GM19240 (cell line): ENCODE data around the gene ARHGAP10.
"Not testable (repeated sequence)": the region's sequence is repeated elsewhere in the genome, so short reads cannot be mapped to it uniquely, and the experiment has no call there.

Experiments
- DNase-seq: peaks from one replicate; pipeline ENCODE4 v3.0.0; 2011; ENCODE audit warnings: low spot score; ENCODE audit not compliant: insufficient read length

The ARHGAP10 gene

GRCh38 chr4:148083073-148083472 lies 351.2 kb downstream of the ARHGAP10 start:
- DNase-seq = not testable (repeated sequence)

DNA sequence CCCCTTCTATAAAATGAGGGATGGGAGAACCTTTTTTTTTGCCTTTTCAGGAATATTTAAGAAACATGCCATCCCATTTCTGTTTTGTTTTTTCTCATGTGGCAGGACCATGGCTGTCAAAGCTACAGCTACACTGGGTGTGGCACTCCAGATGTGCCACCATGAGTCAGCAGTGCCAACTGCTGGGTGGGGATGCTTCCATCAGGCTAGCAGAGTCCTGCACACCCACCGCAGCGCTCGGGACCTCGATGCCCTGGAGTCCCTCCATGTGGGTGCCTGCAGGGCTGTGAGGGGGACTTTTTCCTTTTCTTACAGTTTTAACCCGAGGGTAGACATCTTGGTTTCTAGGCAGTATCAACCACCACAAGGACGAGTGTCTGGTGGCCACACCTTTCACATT lies 357.7 kb downstream of the ARHGAP10 start:
- DNase-seq = no peak

DNA sequence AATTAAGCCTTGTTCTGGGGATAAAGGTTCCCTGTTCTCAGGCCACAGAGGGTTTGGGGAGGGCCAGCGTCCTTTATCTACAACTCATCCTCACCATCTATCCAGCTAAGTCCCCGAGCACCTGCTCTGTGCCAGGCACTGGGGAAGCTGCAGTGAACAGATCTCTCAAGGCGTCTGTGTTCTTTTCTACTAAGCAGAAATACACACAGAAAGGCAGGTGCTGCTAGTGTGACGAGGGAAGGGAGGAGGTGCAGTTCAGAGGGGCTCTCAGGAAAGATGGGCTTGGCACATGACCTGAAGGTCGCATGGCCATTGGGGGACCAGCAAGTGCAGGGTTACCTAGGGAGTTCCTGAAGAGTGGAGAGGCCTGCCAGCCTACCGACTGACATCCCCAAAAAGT lies 358.1 kb downstream of the ARHGAP10 start:
- no peak for DNase-seq

DNA sequence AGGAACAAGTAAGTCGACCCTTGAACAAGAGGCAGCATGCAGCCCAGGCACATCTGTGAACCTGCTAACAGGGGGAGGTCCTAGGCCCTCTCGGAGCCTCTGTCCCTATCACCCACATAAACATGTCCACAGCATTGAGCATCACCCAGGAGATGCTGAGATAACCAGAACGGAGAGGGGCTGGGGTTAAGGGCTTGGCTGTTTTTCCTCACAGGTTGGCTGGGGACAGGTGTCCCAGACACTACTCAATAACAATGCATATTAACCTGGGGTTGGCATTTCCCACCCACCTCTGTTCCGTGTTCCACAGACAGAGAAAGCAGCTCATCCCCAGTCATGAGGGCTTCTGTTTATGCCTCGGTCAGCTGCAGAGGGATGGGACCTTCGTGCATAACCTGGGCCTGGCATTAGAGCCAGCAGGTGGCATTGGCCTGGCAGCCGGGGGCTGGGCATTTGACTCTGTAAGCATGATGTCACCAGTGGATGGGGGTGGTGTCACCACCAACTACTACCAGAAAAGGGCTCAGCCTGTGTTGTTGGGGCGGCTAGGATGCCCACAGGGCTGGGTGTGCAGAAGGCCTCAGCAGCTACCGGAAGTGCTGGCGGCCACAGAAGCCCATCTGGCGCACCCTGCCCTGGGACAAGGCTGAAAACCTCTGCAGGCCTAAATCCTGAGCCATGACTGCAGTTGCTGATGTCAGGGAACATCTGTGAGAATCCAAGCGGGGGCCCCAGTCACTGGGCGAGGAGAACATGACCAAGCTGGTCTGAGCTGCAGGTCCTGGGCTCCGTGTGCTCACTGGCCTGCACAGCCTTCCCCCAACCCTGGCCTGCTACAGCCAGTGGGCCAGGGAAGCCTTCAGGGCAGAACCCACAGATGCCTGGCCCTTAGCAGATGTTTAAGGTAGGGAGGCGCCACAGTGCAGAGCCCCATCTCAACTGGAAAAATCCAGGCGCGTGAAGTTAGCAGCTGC lies 358.9 kb downstream of the ARHGAP10 start:
- DNase-seq = no peak

- DNase-seq = no peak
Measured at GRCh38 chr4:148091896-148092295, 360.0 kb downstream of the ARHGAP10 start.

GRCh38 chr4:148092316-148093014 lies 360.6 kb downstream of the ARHGAP10 start:
- no peak for DNase-seq

DNA sequence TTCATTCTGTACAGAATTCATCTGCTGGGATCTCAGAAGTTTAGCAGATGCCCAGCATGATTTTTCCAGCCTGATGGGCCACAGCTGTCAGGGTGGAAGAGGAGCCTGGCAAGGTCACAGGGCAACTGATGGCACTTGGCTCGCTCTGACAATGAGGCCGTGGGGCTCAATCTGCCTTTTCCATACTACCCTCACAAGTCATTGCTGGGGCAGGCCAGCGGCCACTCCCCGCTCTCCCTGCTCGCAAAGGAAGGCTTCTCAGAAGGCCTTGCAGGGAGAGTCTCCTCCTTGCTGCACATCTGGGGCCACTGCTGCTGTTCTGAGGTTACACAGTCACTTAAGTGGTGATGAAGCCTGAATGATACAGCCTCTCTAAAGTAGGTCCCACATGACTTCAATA lies 361.2 kb downstream of the ARHGAP10 start:
- DNase-seq = no peak

- DNase-seq = no peak
Measured at GRCh38 chr4:148094149-148094548, 362.3 kb downstream of the ARHGAP10 start.

GRCh38 chr4:148095346-148095923 lies 363.5 kb downstream of the ARHGAP10 start:
- no peak for DNase-seq

DNA sequence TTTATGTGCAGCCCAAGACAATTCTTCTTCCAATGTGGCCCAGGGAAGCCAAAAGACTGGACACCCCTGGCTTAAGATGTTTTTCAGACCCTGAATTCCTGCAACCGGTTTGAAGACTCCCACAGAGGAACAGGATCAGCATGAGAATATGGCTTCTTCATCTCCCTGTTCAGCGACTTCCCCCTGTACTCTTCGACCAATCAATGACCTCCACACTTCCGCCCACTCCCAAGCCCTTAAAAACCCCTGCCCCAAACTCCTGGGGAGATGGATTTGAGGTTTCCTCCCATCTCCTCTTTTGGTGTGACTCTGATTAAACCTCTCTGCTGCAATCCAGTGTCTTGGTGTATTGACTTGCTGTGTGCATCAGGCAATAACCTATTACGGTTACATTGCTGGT lies 365.9 kb downstream of the ARHGAP10 start:
- DNase-seq = no peak

DNA sequence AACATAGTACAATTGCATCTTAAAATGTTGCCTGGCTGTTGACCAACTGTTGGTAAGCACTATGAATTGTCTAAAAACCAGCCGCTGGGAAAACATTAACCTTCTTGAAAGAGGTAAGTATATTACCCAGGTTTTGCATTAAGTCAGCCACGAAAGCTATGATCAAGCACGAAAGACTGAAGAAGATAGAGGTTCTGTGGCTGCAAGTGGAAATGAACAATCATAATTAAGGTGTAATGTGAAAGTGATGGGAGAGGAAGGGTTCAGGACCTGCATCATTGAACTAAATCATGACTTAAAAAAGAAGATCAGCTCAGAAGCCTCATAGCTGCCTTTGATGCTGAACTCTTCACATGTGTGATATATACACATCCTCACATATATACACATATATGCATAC lies 369.3 kb downstream of the ARHGAP10 start:
- no peak for DNase-seq

DNA sequence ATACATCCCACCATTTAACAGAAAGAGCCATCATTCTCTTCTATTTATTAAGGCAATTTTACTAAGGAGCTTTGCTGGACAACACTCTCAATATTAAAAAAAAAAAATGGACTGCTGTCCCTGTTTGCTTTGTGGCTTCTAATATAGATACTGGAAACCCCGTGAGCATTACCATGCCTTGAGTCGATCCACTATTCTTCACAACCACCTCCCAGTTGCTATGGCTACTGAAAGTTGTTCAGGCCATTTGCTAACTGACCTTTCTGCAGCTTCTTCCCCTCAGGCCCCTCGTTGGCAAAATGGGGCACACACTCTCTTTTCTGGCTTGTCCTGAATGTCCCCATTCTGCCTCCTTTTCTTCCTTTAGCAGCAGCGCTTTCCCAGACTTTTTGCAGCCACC lies 369.9 kb downstream of the ARHGAP10 start:
- DNase-seq = no peak

GRCh38 chr4:148103597-148104355 lies 371.9 kb downstream of the ARHGAP10 start:
- no peak for DNase-seq

- no peak for DNase-seq
Measured at GRCh38 chr4:148108766-148109165, 376.9 kb downstream of the ARHGAP10 start.

DNA sequence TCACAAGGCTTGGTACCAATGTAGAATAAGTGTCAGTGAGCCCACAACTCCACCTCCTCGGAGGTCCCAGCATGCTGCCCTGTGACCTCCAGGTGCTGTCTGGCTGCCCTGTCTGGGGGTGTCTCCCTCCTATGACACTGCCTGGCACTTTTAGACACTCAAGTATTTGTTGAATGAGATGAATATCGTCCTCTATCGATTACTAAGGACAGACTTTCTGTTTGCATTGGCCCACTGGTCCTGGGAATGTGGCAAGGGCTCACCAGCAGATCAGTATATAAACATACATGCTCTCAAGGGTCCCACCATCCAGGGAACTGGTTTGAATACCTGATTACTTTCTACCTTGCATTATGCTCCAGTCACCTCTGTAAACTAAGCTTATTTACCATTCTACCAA lies 377.3 kb downstream of the ARHGAP10 start:
- no peak for DNase-seq

- no peak for DNase-seq
Measured at GRCh38 chr4:148110169-148110568, 378.3 kb downstream of the ARHGAP10 start.

DNA sequence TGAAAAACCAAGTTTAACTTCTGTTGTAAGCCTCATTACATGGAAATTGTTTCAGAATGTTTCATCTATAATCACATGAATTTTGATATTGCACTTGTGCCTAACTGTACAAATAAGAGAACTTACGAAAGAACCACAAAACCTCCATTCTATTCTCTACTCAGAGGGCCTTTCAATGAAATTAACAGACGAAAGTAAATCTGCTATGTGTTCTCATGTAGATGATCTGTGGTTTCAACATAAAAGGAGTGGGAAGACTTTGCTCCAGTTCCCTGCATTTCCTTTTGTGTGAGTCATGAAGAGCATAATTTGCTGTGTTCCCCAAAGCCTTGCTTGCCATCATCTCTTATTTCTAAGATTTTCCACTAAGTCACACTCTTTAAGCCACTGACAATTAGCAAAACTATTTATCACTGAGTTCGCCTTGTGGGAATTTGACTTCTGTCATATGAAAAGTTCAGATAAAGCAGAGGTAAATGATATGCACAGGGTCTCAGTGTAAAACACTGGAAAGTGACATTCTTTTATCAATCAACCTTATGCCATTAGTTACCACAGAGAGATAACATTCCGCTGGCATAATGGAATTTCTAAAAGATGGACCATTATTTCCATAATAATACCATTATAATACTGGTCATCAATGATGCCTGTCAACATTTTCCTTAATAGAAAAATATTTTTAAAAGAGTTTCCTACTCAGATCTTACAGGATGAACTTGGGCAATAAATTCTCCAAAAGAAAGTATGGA lies 380.5 kb downstream of the ARHGAP10 start:
- DNase-seq = no peak

DNA sequence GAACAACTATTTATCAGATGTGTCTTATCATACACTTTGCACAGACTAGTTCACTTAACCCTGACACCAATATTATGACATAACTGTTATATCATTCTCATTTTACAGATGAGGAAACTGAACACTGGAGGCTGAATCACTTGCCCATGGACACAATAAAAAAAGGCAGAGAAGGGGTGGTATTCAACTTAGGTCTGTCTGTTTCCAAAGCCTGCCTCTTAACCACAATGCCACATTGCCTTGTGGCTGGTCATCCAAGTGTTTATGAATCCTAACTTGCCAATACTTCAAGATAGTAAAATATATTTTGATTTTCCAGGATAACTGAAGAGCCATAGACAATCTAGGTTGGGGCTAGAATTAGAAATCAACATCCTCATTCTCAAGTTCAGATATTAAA lies 382.5 kb downstream of the ARHGAP10 start:
- DNase-seq = no peak

DNA sequence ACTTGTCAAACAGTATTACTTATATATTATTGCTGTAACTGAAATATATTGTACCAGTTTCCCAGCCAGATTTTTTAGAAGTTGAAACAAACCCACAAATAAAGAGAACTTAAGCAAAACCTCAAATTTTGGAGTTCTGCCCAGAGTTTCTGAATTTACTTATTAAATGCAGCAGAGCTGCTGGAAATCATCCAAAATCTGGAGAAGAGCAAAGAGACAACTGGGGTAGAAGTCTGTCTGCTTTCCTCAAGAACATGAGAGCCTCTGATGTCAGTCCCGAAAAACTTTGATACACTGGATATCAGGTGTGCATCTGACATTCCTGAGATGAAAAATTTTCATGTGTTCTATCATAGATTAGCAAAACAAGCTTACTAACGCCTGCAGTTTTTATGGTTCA lies 384.4 kb downstream of the ARHGAP10 start:
- DNase-seq = no peak

- DNase-seq = no peak
Measured at GRCh38 chr4:148116969-148117368, 385.1 kb downstream of the ARHGAP10 start.

GRCh38 chr4:148118179-148118578 lies 386.3 kb downstream of the ARHGAP10 start:
- no peak for DNase-seq
